ACHN (cell line): ENCODE results near the gene ZNF668.
"Not testable (repeated sequence)": the region's sequence is repeated elsewhere in the genome, so short reads cannot be mapped to it uniquely, and the experiment has no call there.

ENCODE experiments used
- DNase-seq: peaks from one replicate; pipeline ENCODE4 v3.0.0-alpha.2; 2015
- in situ Hi-C: cut with HindIII; loops from 2 replicates; pipeline ENCODE4 v1.10.0; 2017; ENCODE audit warnings: low sequenced_read_pairs, low pct_ligation_motif_present, low pct_unique_long_range_greater_than_20kb

ZNF668 gene

GRCh38 chr16:31032736-31033708, 41.0 kb downstream of the ZNF668 start, which contains the start of gene STX4:
STX4 (plus strand) TSS chr16:31033558; CDS start chr16:31033806, 248 bp downstream.
- in situ Hi-C loops, result no loop called here
- peak; percentile 99 for DNase-seq

- in situ Hi-C loops, result no loop called here
- no peak for DNase-seq
These were observed 42.8 kb downstream of the ZNF668 start for GRCh38 chr16:31031276-31031675.

- DNase-seq, result no peak
- in situ Hi-C loops, result no loop called here
These were observed 44.8 kb downstream of the ZNF668 start for GRCh38 chr16:31029272-31029671.

GRCh38 chr16:31025339-31025738, 48.7 kb downstream of the ZNF668 start:
- DNase-seq, result no peak
- in situ Hi-C loops, result no loop called here

- DNase-seq, result no peak
- in situ Hi-C loops, result no loop called here
These were observed 50.3 kb downstream of the ZNF668 start for GRCh38 chr16:31023627-31024226.

- DNase-seq, result no peak
- in situ Hi-C loops, result no loop called here
These were observed 50.8 kb downstream of the ZNF668 start for GRCh38 chr16:31023252-31023602.

GRCh38 chr16:31022544-31023251, 51.3 kb downstream of the ZNF668 start:
- in situ Hi-C loops, result no loop called here
- no peak for DNase-seq

GRCh38 chr16:31020536-31020935, 53.5 kb downstream of the ZNF668 start:
- in situ Hi-C loops, result no loop called here
- no peak for DNase-seq

- in situ Hi-C loops, DNase-seq: not testable (repeated sequence)
These were observed 56.3 kb downstream of the ZNF668 start for GRCh38 chr16:31017756-31018155.

- in situ Hi-C loops, result no loop called here
- peak; percentile 45 for DNase-seq
These were observed 58.0 kb downstream of the ZNF668 start for GRCh38 chr16:31016018-31016417.

GRCh38 chr16:31013292-31013691, 60.7 kb downstream of the ZNF668 start:
- in situ Hi-C loops, DNase-seq: not testable (repeated sequence)

- in situ Hi-C loops, result not testable (repeated sequence)
These were observed 62.2 kb downstream of the ZNF668 start for GRCh38 chr16:31011815-31012214.

More at GRCh38 chr16:31011815-31012214, 62.2 kb downstream of the ZNF668 start:
- not testable (repeated sequence) for DNase-seq
